Measurements from ENCODE around the gene TSPAN9. TPM values are rescaled to one million over a fixed set of nuclear protein-coding genes. Genes with fewer than 3 reads are reported as not detected.

Gene TSPAN9
- total and polyA plus RNA-seq, 4 donors: 17.4 to 62.9 (median 34.2) TPM

DNA sequence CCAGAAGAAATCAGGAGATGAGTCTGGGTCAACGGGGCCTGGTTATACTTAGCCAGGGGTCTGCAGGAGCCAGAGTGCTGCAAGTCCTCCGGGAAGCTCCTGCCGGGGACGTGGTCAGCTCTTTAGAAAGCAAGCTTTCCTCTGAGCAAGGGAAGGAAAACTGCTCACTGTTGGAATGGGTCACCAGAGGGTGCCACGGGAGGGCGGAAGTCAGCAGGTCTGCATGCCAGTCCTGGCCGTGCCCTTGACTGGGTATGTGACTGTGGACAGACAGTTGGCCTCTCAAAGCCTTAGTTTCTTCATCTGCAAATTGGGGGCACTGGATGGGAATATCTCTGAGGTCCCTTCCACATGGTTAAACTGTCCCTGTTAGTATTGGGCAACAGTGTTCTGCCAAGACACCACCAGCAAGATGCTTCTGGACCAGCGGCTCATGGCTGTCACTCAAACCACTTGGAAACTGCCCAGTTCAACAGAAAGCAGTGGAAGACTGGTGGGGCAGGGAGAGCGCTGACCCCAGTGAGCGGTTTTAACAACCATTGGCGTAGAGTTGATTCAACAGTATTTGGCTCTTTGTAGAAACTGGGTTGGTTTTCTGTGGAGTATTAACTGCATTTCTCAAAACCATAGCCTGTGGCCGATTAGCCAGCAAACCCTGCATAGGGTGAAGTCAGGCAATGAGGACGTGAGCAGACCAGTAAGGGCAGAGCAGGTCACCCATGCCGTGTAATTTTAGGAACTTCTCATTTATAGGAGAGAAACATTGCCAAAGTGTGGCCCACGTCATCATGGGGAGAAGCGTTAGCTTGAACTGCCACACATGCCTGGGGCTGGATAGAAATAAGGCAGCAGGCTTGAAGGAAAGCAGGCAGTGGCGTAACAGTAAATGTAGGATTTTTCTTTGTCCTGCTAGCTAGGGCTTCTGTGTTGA is 249.9 kb downstream of the TSPAN9 start:
- no peak for DNase-seq (ENCODE audit: low spot score)
- WGBS: 90% methylated on average over 17 of the region's 17 CpGs
- H3K27me3 ChIP-seq (ENCODE audit: control insufficient read depth in 4 of 4, insufficient read depth in 4 of 4, low read length in 3 of 4): no peaks in the 10 kb centered on the region
- H3K4me1 ChIP-seq (ENCODE audit: control insufficient read depth in 4 of 4, insufficient read depth in 4 of 4, low read length in 3 of 4): no peaks in the 10 kb centered on the region
- no peaks in the 10 kb centered on the region for H3K36me3 ChIP-seq (ENCODE audit: control insufficient read depth in 4 of 4, insufficient read depth in 3 of 4, low read depth in 1 of 4, low read length in 3 of 4)
- no peak overlapping the region for H3K27ac ChIP-seq (ENCODE audit: low read depth in 1 of 2, low read length in 2 of 2)
- H3K4me3 ChIP-seq (ENCODE audit: low read depth in 1 of 3, low read length in 3 of 3): no peak overlapping the region
- TF ChIP-seq GABPA (IDR thresholded peaks at IDR 0.05 in 1 of 2, conservative IDR thresholded peaks at IDR 0.05 in 1 of 2): no peak
- TF ChIP-seq FOXA2 (IDR thresholded peaks at IDR 0.05): no peak
- no peak for TF ChIP-seq EGR1 (IDR thresholded peaks at IDR 0.05; ENCODE audit: low read depth in 2 of 2)
- no peak for TF ChIP-seq SP1 (IDR thresholded peaks at IDR 0.05)
- TF ChIP-seq NR2F2 (IDR thresholded peaks at IDR 0.05): no peak
- no peak for TF ChIP-seq YY1 (IDR thresholded peaks at IDR 0.05)
- TF ChIP-seq HNF4A (conservative IDR thresholded peaks at IDR 0.05): no peak
- no peaks in the 10 kb centered on the region for H3K9me3 ChIP-seq (ENCODE audit: control insufficient read depth in 4 of 4, low read length in 3 of 4)
- no peak overlapping the region for H3K9ac ChIP-seq (ENCODE audit: low read depth in 1 of 2, low read length in 2 of 2)

DNA sequence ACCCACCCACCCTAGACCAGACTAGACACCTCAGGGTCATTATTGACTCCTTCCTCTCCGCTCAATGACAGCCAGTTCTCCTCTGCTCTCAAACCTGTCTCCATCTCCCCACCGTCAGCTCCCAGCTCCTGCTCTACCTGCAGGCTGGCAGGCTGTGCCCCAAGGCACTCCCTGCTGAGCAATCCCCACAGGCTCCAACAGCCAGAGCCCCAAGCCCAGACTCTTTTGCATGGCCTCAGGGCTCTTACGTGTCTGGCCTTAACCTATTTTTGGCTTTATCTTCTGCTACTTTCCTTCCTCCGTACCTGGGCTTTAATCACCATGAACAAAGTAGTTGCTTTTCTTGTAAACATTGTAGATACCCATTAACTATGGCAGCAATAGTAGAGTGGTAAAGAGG is 250.9 kb downstream of the TSPAN9 start:
- Histone ChIP-seq H3K36me3 (ENCODE audit: control insufficient read depth in 4 of 4, insufficient read depth in 3 of 4, low read depth in 1 of 4, low read length in 3 of 4) (no peaks in the 10 kb centered on the region), H3K9me3 (ENCODE audit: control insufficient read depth in 4 of 4, low read length in 3 of 4) (no peaks in the 10 kb centered on the region), H3K9ac (ENCODE audit: low read depth in 1 of 2, low read length in 2 of 2) (no peak overlapping the region), H3K27me3 (ENCODE audit: control insufficient read depth in 4 of 4, insufficient read depth in 4 of 4, low read length in 3 of 4) (no peaks in the 10 kb centered on the region), H3K4me1 (ENCODE audit: control insufficient read depth in 4 of 4, insufficient read depth in 4 of 4, low read length in 3 of 4) (no peaks in the 10 kb centered on the region), H3K4me3 (ENCODE audit: low read depth in 1 of 3, low read length in 3 of 3) (no peak overlapping the region), H3K27ac (ENCODE audit: low read depth in 1 of 2, low read length in 2 of 2) (no peak overlapping the region)
- no peak for DNase-seq (ENCODE audit: low spot score)
- 77% methylated on average over 4 of the region's 4 CpGs for WGBS
- no peak for TF ChIP-seq HNF4G (IDR thresholded peaks at IDR 0.05)
- TF ChIP-seq, protein P1, sequence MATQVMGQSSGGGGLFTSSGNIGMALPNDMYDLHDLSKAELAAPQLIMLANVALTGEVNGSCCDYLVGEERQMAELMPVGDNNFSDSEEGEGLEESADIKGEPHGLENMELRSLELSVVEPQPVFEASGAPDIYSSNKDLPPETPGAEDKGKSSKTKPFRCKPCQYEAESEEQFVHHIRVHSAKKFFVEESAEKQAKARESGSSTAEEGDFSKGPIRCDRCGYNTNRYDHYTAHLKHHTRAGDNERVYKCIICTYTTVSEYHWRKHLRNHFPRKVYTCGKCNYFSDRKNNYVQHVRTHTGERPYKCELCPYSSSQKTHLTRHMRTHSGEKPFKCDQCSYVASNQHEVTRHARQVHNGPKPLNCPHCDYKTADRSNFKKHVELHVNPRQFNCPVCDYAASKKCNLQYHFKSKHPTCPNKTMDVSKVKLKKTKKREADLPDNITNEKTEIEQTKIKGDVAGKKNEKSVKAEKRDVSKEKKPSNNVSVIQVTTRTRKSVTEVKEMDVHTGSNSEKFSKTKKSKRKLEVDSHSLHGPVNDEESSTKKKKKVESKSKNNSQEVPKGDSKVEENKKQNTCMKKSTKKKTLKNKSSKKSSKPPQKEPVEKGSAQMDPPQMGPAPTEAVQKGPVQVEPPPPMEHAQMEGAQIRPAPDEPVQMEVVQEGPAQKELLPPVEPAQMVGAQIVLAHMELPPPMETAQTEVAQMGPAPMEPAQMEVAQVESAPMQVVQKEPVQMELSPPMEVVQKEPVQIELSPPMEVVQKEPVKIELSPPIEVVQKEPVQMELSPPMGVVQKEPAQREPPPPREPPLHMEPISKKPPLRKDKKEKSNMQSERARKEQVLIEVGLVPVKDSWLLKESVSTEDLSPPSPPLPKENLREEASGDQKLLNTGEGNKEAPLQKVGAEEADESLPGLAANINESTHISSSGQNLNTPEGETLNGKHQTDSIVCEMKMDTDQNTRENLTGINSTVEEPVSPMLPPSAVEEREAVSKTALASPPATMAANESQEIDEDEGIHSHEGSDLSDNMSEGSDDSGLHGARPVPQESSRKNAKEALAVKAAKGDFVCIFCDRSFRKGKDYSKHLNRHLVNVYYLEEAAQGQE (IDR thresholded peaks at IDR 0.05): no peak
- no peak for TF ChIP-seq SP1 (IDR thresholded peaks at IDR 0.05)
- TF ChIP-seq HNF4A (conservative IDR thresholded peaks at IDR 0.05): no peak

DNA sequence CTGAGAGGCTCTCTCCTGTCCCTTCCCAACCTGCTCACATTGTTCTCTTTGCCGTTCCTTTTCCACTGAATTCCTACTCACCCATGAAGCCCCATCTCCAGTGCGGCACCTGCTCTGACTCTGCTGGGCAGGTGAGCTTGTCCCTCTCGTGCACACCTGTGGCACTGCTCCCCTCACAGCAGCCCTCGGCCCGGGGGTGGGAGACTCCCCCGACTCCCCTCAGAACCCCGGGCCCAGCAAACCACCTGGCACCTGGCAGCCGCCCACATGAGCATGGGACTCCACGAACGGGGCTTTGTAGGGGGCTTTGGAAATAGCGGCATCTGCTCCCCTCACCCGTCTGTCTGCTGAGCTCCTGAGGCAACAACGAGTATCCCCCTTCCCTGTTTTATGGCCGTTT is 251.4 kb downstream of the TSPAN9 start:
- no peak overlapping the region for H3K9ac ChIP-seq (ENCODE audit: low read depth in 1 of 2, low read length in 2 of 2)
- no peaks in the 10 kb centered on the region for H3K9me3 ChIP-seq (ENCODE audit: control insufficient read depth in 4 of 4, low read length in 3 of 4)
- no peaks in the 10 kb centered on the region for H3K27me3 ChIP-seq (ENCODE audit: control insufficient read depth in 4 of 4, insufficient read depth in 4 of 4, low read length in 3 of 4)
- no peak overlapping the region for H3K4me3 ChIP-seq (ENCODE audit: low read depth in 1 of 3, low read length in 3 of 3)
- H3K27ac ChIP-seq (ENCODE audit: low read depth in 1 of 2, low read length in 2 of 2): no peak overlapping the region
- H3K36me3 ChIP-seq (ENCODE audit: control insufficient read depth in 4 of 4, insufficient read depth in 3 of 4, low read depth in 1 of 4, low read length in 3 of 4): no peaks in the 10 kb centered on the region
- DNase-seq (ENCODE audit: low spot score): no peak
- WGBS: 86% methylated on average over 14 of the region's 14 CpGs
- H3K4me1 ChIP-seq (ENCODE audit: control insufficient read depth in 4 of 4, insufficient read depth in 4 of 4, low read length in 3 of 4): no peaks in the 10 kb centered on the region
- TF ChIP-seq, protein P1 (IDR thresholded peaks at IDR 0.05): no peak
- no peak for TF ChIP-seq YY1 (IDR thresholded peaks at IDR 0.05)
- TF ChIP-seq EGR1 (IDR thresholded peaks at IDR 0.05; ENCODE audit: low read depth in 2 of 2): no peak
- TF ChIP-seq, protein P2, sequence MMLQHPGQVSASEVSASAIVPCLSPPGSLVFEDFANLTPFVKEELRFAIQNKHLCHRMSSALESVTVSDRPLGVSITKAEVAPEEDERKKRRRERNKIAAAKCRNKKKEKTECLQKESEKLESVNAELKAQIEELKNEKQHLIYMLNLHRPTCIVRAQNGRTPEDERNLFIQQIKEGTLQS (IDR thresholded peaks at IDR 0.05): no peak
- no peak for TF ChIP-seq JUND (IDR thresholded peaks at IDR 0.05)
- no peak for TF ChIP-seq RXRA (IDR thresholded peaks at IDR 0.05)
- TF ChIP-seq NR2F2 (IDR thresholded peaks at IDR 0.05): no peak
- TF ChIP-seq FOXA2 (IDR thresholded peaks at IDR 0.05): no peak
- TF ChIP-seq, protein P3, sequence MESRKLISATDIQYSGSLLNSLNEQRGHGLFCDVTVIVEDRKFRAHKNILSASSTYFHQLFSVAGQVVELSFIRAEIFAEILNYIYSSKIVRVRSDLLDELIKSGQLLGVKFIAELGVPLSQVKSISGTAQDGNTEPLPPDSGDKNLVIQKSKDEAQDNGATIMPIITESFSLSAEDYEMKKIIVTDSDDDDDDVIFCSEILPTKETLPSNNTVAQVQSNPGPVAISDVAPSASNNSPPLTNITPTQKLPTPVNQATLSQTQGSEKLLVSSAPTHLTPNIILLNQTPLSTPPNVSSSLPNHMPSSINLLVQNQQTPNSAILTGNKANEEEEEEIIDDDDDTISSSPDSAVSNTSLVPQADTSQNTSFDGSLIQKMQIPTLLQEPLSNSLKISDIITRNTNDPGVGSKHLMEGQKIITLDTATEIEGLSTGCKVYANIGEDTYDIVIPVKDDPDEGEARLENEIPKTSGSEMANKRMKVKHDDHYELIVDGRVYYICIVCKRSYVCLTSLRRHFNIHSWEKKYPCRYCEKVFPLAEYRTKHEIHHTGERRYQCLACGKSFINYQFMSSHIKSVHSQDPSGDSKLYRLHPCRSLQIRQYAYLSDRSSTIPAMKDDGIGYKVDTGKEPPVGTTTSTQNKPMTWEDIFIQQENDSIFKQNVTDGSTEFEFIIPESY (IDR thresholded peaks at IDR 0.05): no peak
- TF ChIP-seq RAD21 (IDR thresholded peaks at IDR 0.05): no peak
- TF ChIP-seq, protein P4, sequence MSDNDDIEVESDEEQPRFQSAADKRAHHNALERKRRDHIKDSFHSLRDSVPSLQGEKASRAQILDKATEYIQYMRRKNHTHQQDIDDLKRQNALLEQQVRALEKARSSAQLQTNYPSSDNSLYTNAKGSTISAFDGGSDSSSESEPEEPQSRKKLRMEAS (IDR thresholded peaks at IDR 0.05): no peak
- no peak for TF ChIP-seq HNF4A (conservative IDR thresholded peaks at IDR 0.05)

All from liver (tissue), 9 donors.